GM23248 (cell line): ENCODE results near the gene RBM48.

ENCODE experiments used
- EZH2 ChIP-seq: fragments of 200-600 bp; sonication (generic); IDR thresholded peaks from 2 replicates; pipeline ENCODE4 v1.6.1; 2018; ENCODE audit warnings: antibody characterized with exemption, mild to moderate bottlenecking; ENCODE audit not compliant: insufficient read depth, poor library complexity, severe bottlenecking
- EZH2phosphoT487 ChIP-seq: fragments of 200-600 bp; sonication (generic); IDR thresholded peaks from 2 replicates; pipeline ENCODE4 v1.6.1; 2018; ENCODE audit warnings: antibody characterized with exemption, moderate library complexity, mild to moderate bottlenecking, low read depth; ENCODE audit not compliant: insufficient read depth

DNA sequence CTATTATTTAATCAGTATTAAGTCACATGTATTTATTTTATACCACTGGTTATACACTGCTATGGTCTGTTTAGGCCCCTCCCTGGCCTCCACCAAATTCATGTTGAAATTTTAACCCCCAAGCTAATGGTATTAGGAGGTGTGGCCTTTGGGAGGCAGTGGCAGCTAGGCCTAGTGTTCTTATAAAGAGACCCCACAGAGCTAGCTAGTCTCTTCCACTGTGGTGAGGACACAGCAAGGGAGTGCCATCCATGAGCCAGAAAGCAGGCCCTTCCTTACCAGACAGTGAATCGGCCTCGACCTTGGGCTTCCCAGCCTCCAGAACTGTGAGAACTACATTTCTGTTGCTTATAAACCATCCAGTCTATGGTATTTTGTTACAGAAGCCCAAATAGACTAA is 28.7 kb downstream of the RBM48 start:
- TF ChIP-seq EZH2 = no peak
- TF ChIP-seq EZH2phosphoT487 = no peak
